WTC11 (cell line): ENCODE data around the gene CIBAR2.

ENCODE experiments used
- JUN ChIP-seq: sonication (generic); formaldehyde crosslinking; IDR thresholded peaks from 2 replicates; pipeline ENCODE4 v1.8.0; 2023; ENCODE audit warnings: mild to moderate bottlenecking, missing genetic modification reagents
- SP1 ChIP-seq: sonication (generic); formaldehyde crosslinking; conservative IDR thresholded peaks from 2 replicates; pipeline ENCODE4 v1.8.1; 2022; ENCODE audit warnings: missing genetic modification reagents
- TEAD1 ChIP-seq: sonication (generic); formaldehyde crosslinking; IDR thresholded peaks from 2 replicates; pipeline ENCODE4 v1.8.0; 2022; ENCODE audit warnings: mild to moderate bottlenecking, missing genetic modification reagents
- ZNF423 ChIP-seq: fragments of 250-450 bp; sonication (Bioruptor Pico); IDR thresholded peaks from 2 replicates; pipeline ENCODE4 v2.1.2; 2022; ENCODE audit warnings: mild to moderate bottlenecking, moderate library complexity
- ZNF532 ChIP-seq: fragments of 250-450 bp; sonication (Bioruptor Pico); IDR thresholded peaks from 2 replicates; pipeline ENCODE4 v1.9.0; 2021; ENCODE audit warnings: mild to moderate bottlenecking, borderline replicate concordance
- TF ChIP-seq, protein P1 (sequence below): fragments of 200-600 bp; IDR thresholded peaks from 2 replicates; pipeline ENCODE4 v1.8.0; 2022; ENCODE audit warnings: antibody characterized with exemption
- TF ChIP-seq, protein P2 (sequence below): sonication (generic); formaldehyde crosslinking; conservative IDR thresholded peaks from 2 replicates; pipeline ENCODE4 v1.8.1; 2022; ENCODE audit warnings: mild to moderate bottlenecking, missing genetic modification reagents
- TF ChIP-seq, protein P3 (sequence below): sonication (generic); formaldehyde crosslinking; IDR thresholded peaks from 2 replicates; pipeline ENCODE4 v1.8.0; 2022; ENCODE audit warnings: mild to moderate bottlenecking, missing genetic modification reagents
- TF ChIP-seq, protein P4 (sequence below): sonication (generic); formaldehyde crosslinking; IDR thresholded peaks from 2 replicates; pipeline ENCODE4 v1.8.1; 2022; ENCODE audit warnings: mild to moderate bottlenecking, moderate library complexity, missing genetic modification reagents

DNA sequence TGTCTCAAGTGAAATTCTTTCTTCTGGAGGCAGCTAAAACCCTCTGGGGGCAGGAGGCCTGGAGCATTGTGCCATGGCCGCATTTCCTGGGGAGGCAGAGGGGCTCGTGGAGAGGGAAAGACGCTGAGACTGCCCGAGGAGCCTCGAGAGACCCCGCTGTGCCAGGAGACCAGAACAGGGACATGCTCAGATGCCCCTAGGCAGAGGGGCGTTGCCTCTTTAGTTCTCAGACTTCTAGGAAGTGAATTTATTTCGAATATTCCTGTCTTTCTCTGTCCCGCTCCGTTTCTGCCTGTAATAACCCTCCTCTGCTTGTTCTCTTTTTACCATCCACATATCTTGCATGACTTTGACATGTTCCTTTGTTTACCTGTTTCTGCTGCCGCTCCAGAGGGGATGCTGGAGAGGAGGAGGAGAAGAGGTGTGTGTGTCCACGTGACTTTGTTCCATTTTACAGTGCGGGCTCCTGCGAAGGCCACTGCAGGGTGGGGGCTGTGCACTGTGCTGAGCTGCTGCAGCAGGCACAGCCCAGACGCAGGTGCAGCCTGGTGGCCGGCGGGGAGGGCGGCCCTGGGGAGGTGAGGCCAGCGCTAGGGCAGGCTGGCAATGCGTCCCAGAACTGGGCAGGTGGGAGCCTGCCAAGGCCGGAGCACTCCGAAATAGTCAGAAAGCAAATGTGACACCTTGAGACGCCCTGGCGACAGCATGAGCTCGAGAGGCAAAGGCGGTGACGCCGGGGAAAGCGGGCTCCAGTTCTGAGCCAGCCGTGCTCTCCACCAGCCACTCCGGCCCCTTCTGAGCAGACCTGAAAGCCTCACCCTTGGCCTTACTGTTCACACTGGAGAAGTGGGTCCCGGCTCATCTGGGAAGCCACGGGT lies 29.9 kb downstream of the CIBAR2 start:
- TF ChIP-seq, protein P1, sequence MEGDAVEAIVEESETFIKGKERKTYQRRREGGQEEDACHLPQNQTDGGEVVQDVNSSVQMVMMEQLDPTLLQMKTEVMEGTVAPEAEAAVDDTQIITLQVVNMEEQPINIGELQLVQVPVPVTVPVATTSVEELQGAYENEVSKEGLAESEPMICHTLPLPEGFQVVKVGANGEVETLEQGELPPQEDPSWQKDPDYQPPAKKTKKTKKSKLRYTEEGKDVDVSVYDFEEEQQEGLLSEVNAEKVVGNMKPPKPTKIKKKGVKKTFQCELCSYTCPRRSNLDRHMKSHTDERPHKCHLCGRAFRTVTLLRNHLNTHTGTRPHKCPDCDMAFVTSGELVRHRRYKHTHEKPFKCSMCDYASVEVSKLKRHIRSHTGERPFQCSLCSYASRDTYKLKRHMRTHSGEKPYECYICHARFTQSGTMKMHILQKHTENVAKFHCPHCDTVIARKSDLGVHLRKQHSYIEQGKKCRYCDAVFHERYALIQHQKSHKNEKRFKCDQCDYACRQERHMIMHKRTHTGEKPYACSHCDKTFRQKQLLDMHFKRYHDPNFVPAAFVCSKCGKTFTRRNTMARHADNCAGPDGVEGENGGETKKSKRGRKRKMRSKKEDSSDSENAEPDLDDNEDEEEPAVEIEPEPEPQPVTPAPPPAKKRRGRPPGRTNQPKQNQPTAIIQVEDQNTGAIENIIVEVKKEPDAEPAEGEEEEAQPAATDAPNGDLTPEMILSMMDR: no peak
- TF ChIP-seq, protein P2, sequence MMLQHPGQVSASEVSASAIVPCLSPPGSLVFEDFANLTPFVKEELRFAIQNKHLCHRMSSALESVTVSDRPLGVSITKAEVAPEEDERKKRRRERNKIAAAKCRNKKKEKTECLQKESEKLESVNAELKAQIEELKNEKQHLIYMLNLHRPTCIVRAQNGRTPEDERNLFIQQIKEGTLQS (CRISPR knock-in tag): no peak
- TF ChIP-seq SP1: no peak
- TF ChIP-seq, protein P3, sequence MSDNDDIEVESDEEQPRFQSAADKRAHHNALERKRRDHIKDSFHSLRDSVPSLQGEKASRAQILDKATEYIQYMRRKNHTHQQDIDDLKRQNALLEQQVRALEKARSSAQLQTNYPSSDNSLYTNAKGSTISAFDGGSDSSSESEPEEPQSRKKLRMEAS: no peak; the same call in none of the 2 replicates
- TF ChIP-seq ZNF532 (CRISPR knock-in tag): no peak
- TF ChIP-seq, protein P4, sequence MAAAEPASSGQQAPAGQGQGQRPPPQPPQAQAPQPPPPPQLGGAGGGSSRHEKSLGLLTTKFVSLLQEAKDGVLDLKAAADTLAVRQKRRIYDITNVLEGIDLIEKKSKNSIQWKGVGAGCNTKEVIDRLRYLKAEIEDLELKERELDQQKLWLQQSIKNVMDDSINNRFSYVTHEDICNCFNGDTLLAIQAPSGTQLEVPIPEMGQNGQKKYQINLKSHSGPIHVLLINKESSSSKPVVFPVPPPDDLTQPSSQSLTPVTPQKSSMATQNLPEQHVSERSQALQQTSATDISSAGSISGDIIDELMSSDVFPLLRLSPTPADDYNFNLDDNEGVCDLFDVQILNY (CRISPR knock-in tag): no peak
- no peak for TF ChIP-seq JUN
- TF ChIP-seq TEAD1 (CRISPR knock-in tag): no peak; the same call in 1 of the 2 replicates
- no peak for TF ChIP-seq ZNF423 (CRISPR knock-in tag)
